ENCODE measurements around the gene CKMT1A. TPM values are rescaled to one million over a fixed set of nuclear protein-coding genes. Genes with fewer than 3 reads are reported as not detected.
"Not testable (repeated sequence)": the region's sequence is repeated elsewhere in the genome, so short reads cannot be mapped to it uniquely, and the experiment has no call there.

CKMT1A gene
- 0.10 and 1.1 TPM in 2 replicates for total RNA-seq (2014; rRNA removed; shearing (Covaris generic))

GRCh38 chr15:43693148-43694022, at the start of gene CKMT1A:
TSS of gene CKMT1A (plus strand) at chr15:43693859. CDS start at chr15:43694051, 192 bp downstream.
- DNase-seq (ENCODE audit: low spot score), result not testable (repeated sequence)

- no peak for DNase-seq (ENCODE audit: low spot score)
Measured at GRCh38 chr15:43648649-43649429, 44.8 kb upstream of the CKMT1A start, which contains the start of gene CATSPER2. TSS of gene CATSPER2 (minus strand) at chr15:43648844. CDS start at chr15:43648061, 783 bp downstream.

- DNase-seq (ENCODE audit: low spot score), result not testable (repeated sequence)
Measured at GRCh38 chr15:43649430-43649926, 44.2 kb upstream of the CKMT1A start.

- not testable (repeated sequence) for DNase-seq (ENCODE audit: low spot score)
Measured at GRCh38 chr15:43659727-43660126, 33.9 kb upstream of the CKMT1A start.

- DNase-seq (ENCODE audit: low spot score), result not testable (repeated sequence)
Measured at GRCh38 chr15:43662293-43662692, 31.4 kb upstream of the CKMT1A start.

GRCh38 chr15:43663333-43663732, 30.3 kb upstream of the CKMT1A start:
- DNase-seq (ENCODE audit: low spot score), result not testable (repeated sequence)

- DNase-seq (ENCODE audit: low spot score), result not testable (repeated sequence)
Measured at GRCh38 chr15:43666177-43666576, 27.5 kb upstream of the CKMT1A start.

- not testable (repeated sequence) for DNase-seq (ENCODE audit: low spot score)
Measured at GRCh38 chr15:43674175-43674574, 19.5 kb upstream of the CKMT1A start.

- not testable (repeated sequence) for DNase-seq (ENCODE audit: low spot score)
Measured at GRCh38 chr15:43689604-43690301, 3.9 kb upstream of the CKMT1A start.

- DNase-seq (ENCODE audit: low spot score), result not testable (repeated sequence)
Measured at GRCh38 chr15:43692679-43693078, 980 bp upstream of the CKMT1A start.

- no peak for DNase-seq (ENCODE audit: low spot score)
Measured at GRCh38 chr15:43702174-43702573, 8.5 kb downstream of the CKMT1A start.

- DNase-seq (ENCODE audit: low spot score), result no peak
Measured at GRCh38 chr15:43702701-43703424, 9.2 kb downstream of the CKMT1A start.

- not testable (repeated sequence) for DNase-seq (ENCODE audit: low spot score)
Measured at GRCh38 chr15:43710431-43711131, 16.9 kb downstream of the CKMT1A start.

GRCh38 chr15:43723151-43723550, 29.5 kb downstream of the CKMT1A start:
- no peak for DNase-seq (ENCODE audit: low spot score)

- not testable (repeated sequence) for DNase-seq (ENCODE audit: low spot score)
Measured at GRCh38 chr15:43726306-43726705, 32.6 kb downstream of the CKMT1A start.

GRCh38 chr15:43728053-43728725, 34.5 kb downstream of the CKMT1A start:
- DNase-seq (ENCODE audit: low spot score), result not testable (repeated sequence)

- no peak for DNase-seq (ENCODE audit: low spot score)
Measured at GRCh38 chr15:43735416-43735815, 41.8 kb downstream of the CKMT1A start.

GRCh38 chr15:43746245-43746902, 52.7 kb downstream of the CKMT1A start, which contains the start of gene PDIA3:
TSS of gene PDIA3 (plus strand) at chr15:43746438. CDS start at chr15:43746540, 102 bp downstream.
- DNase-seq (ENCODE audit: low spot score), result peak; percentile 81

- DNase-seq (ENCODE audit: low spot score), result peak; percentile 5
Measured at GRCh38 chr15:43746903-43747309, 53.2 kb downstream of the CKMT1A start.
